Activated CD4-positive, alpha-beta T cell treated with anti-CD3 and anti-CD28 coated beads, Interleukin-2, amount 10 ng/mL, durations not matched to agents 24 days and 14 days (primary cell): Measurements from ENCODE around the gene DBNDD2. TPM values are rescaled to one million over a fixed set of nuclear protein-coding genes. Genes with fewer than 3 reads are reported as not detected.
A peak's percentile ranks its signal among the peaks of the same experiment; 100 is the strongest.

Source experiments
- DNase-seq: peaks from one replicate; pipeline ENCODE4 v3.0.0; 2022
- H3K27ac Mint-ChIP-seq: one replicate; pipeline ENCODE4 v1.8.0; 2022; ENCODE audit warnings: mild to moderate bottlenecking, mixed read lengths
- H3K27me3 Mint-ChIP-seq: one replicate; pipeline ENCODE4 v1.8.0; 2022; ENCODE audit warnings: mixed read lengths
- H3K36me3 Mint-ChIP-seq: one replicate; pipeline ENCODE4 v1.8.0; 2022; ENCODE audit warnings: low read depth, mild to moderate bottlenecking, mixed read lengths
- H3K4me1 Mint-ChIP-seq: one replicate; pipeline ENCODE4 v1.8.0; 2021; ENCODE audit warnings: mixed read lengths
- H3K4me3 Mint-ChIP-seq: one replicate; pipeline ENCODE4 v1.8.0; 2022; ENCODE audit warnings: mild to moderate bottlenecking, moderate library complexity, mixed read lengths
- H3K9me3 Mint-ChIP-seq: one replicate; pipeline ENCODE4 v1.8.0; 2021; ENCODE audit warnings: mixed read lengths
- intact Hi-C: fragments of 100-400 bp; cut with micrococcal nuclease; formaldehyde crosslinking; loops from one replicate; pipeline ENCODE4 v1.15.1; 2023
- total RNA-seq: library from RNA; stranded (reverse); gene quantifications from 2 replicates; pipeline ENCODE4 v1.2.3, GENCODE V29; 2022

DBNDD2 gene
- total RNA-seq, 1 donor from 2014 or later: 19.9 TPM

DNA sequence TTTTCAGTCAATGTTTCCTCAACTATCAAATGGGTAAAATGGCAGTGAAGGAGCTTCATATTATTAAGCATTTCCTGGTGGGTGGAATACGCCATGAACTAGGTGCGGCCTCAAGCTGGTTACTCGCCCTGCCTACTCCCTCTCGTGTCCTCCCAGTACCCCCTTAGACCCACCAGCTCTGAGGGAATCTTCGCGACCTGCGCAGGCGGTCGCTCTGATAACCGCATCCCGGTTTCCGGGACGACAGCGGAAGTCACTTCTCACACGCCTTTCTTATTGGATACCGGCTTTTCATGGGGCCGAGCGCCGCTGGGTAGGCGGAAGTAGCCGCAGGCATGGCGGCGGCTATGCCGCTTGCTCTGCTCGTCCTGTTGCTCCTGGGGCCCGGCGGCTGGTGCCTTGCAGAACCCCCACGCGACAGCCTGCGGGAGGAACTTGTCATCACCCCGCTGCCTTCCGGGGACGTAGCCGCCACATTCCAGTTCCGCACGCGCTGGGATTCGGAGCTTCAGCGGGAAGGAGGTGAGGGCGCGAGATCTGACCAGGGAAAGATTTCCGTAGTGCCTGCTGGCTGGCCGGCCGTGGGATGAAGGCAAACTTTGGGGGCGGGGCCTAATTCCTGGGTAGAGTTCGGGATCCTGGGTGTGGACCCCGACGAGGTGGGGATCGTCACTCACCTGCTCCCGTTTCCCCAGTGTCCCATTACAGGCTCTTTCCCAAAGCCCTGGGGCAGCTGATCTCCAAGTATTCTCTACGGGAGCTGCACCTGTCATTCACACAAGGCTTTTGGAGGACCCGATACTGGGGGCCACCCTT lies 7.9 kb downstream of the DBNDD2 start, which contains the start of gene PIGT:
Gene PIGT, plus strand, starts transcription at position 320 of the 816 bp plus-strand sequence. Its CDS starts 16 bp downstream, at position 336.
- H3K36me3 Mint-ChIP-seq: peaks cover 25% of the 10 kb centered on the region
- H3K27me3 Mint-ChIP-seq: no peaks in the 10 kb centered on the region
- DNase-seq: peak; percentile 97
- H3K4me1 Mint-ChIP-seq: peaks cover 29% of the 10 kb centered on the region
- H3K9me3 Mint-ChIP-seq: no peaks in the 10 kb centered on the region
- peak within 1 kb of the TSS; percentile 93 for H3K4me3 Mint-ChIP-seq
- intact Hi-C loops: loop anchor here (1.0 to 2.0 kb wide), 3 partner anchors 9 to 53 kb away; partner anchors contain the start of gene SYS1
- H3K27ac Mint-ChIP-seq: peak within 1 kb of the TSS; percentile 94

DNA sequence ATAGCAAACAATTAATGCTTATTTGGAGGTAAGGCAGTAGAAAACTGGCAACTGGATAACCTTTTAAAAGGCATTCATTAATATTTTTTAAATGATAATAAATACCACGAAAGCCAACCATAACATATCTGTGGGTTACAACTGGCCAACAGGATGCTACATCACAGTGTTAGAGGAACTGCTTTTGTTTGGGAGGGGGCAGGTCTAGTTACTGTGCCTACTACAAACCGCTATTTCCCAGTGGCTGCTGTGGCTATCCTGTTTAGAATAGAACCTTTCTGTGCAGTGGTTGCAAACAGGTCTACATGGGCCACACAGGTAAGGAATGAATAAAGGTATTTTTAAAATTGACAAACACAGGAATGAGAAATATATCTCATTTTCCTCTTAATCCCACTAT lies 8.8 kb downstream of the DBNDD2 start:
- H3K4me1 Mint-ChIP-seq: peaks cover 29% of the 10 kb centered on the region
- no peaks in the 10 kb centered on the region for H3K9me3 Mint-ChIP-seq
- peak overlapping the region; percentile 10 for H3K27ac Mint-ChIP-seq
- peaks cover 27% of the 10 kb centered on the region for H3K36me3 Mint-ChIP-seq
- H3K4me3 Mint-ChIP-seq: peak overlapping the region; percentile 93
- no peak for DNase-seq
- no peaks in the 10 kb centered on the region for H3K27me3 Mint-ChIP-seq
- intact Hi-C loops: loop anchor here (1.0 to 2.0 kb wide), 2 partner anchors 20 to 54 kb away; partner anchors contain the start of gene SYS1

DNA sequence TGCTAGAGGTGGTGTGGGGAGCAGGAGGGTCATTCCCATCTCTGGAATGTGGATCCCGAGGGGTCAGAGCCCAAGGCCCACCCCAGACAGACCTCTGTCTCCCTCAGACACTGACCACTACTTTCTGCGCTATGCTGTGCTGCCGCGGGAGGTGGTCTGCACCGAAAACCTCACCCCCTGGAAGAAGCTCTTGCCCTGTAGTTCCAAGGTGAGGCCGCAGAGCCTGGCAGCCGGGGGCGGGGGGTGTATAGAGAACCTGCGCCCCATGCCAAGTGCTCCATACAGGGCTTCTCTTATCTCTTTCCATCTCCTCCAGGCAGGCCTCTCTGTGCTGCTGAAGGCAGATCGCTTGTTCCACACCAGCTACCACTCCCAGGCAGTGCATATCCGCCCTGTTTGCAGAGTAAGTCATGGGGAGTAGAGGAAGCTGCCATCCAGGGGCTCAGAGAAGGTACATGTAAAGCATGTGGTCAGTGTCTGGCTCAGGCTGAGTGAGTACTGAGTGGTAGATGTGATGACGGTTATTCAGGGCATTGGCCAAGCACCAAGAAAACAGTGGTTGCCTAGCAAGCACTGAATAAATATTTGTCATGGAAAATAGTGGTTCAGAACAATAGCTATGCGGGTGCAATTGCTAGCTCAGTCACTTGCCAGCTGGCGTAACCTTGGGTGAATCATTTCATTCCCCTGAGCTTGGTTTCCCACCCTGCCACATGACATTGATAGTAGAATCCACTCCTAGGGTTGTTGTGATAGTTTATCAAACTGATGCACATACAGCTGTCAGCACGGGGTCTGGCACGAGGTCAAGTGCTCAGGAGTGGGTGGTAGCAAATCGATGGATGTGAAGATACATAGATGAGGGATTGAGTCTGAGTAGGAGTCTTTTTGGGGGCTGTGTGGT lies 11.4 kb downstream of the DBNDD2 start:
- intact Hi-C loops: no loop called here
- H3K27me3 Mint-ChIP-seq: no peaks in the 10 kb centered on the region
- H3K4me3 Mint-ChIP-seq: no peak overlapping the region
- peaks cover 27% of the 10 kb centered on the region for H3K4me1 Mint-ChIP-seq
- no peak for DNase-seq
- peak overlapping the region; percentile 82 for H3K27ac Mint-ChIP-seq
- peaks cover 38% of the 10 kb centered on the region for H3K36me3 Mint-ChIP-seq
- H3K9me3 Mint-ChIP-seq: no peaks in the 10 kb centered on the region

DNA sequence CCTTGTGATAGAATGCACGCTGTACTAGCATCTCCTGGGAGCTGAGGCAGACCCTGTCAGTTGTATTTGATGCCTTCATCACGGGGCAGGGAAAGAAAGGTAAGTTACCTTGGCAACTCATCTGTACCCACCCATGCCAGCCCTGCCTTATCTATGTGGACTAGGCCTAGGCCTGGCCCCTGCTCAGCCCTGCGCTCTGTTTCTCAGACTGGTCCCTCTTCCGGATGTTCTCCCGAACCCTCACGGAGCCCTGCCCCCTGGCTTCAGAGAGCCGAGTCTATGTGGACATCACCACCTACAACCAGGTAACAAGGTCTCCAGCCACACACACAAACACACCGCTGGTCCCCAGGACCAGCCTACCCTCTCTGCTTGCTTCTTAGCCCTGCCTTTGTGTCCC lies 12.0 kb downstream of the DBNDD2 start:
- H3K4me3 Mint-ChIP-seq: no peak overlapping the region
- no peak for DNase-seq
- H3K27me3 Mint-ChIP-seq: no peaks in the 10 kb centered on the region
- H3K4me1 Mint-ChIP-seq: peaks cover 25% of the 10 kb centered on the region
- peaks cover 43% of the 10 kb centered on the region for H3K36me3 Mint-ChIP-seq
- H3K27ac Mint-ChIP-seq: peak overlapping the region; percentile 48
- intact Hi-C loops: no loop called here
- no peaks in the 10 kb centered on the region for H3K9me3 Mint-ChIP-seq

DNA sequence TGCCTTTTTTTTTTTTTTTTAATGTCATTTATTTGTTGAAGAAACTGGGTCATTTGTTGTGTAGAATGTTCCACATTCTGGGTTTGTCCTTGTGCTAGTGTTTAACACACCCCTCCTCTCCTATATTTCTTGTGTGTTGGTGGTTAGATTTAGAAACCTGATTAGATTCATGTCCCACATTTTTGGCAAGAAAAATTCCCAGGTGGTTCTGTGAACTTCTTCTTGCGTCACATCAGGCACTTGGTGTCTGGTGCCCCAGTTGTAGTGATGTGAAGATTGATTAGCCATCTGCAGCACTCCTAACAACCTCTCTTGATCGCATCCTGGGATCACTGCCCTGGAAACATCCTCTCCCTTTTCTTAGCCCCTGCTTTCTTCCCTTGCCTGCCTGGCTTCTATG lies 15.6 kb downstream of the DBNDD2 start:
- no peak overlapping the region for H3K4me3 Mint-ChIP-seq
- peaks cover 49% of the 10 kb centered on the region for H3K36me3 Mint-ChIP-seq
- intact Hi-C loops: no loop called here
- no peaks in the 10 kb centered on the region for H3K27me3 Mint-ChIP-seq
- H3K4me1 Mint-ChIP-seq: peaks cover 6% of the 10 kb centered on the region
- H3K9me3 Mint-ChIP-seq: no peaks in the 10 kb centered on the region
- no peak overlapping the region for H3K27ac Mint-ChIP-seq
- no peak for DNase-seq

DNA sequence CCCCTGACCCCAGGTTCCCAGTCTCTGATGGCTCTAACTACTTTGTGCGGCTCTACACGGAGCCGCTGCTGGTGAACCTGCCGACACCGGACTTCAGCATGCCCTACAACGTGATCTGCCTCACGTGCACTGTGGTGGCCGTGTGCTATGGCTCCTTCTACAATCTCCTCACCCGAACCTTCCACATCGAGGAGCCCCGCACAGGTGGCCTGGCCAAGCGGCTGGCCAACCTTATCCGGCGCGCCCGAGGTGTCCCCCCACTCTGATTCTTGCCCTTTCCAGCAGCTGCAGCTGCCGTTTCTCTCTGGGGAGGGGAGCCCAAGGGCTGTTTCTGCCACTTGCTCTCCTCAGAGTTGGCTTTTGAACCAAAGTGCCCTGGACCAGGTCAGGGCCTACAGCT lies 17.5 kb downstream of the DBNDD2 start:
- no peaks in the 10 kb centered on the region for H3K9me3 Mint-ChIP-seq
- H3K27me3 Mint-ChIP-seq: no peaks in the 10 kb centered on the region
- no peak overlapping the region for H3K4me3 Mint-ChIP-seq
- intact Hi-C loops: no loop called here
- peaks cover 40% of the 10 kb centered on the region for H3K36me3 Mint-ChIP-seq
- no peak for DNase-seq
- H3K4me1 Mint-ChIP-seq: no peaks in the 10 kb centered on the region
- H3K27ac Mint-ChIP-seq: no peak overlapping the region

DNA sequence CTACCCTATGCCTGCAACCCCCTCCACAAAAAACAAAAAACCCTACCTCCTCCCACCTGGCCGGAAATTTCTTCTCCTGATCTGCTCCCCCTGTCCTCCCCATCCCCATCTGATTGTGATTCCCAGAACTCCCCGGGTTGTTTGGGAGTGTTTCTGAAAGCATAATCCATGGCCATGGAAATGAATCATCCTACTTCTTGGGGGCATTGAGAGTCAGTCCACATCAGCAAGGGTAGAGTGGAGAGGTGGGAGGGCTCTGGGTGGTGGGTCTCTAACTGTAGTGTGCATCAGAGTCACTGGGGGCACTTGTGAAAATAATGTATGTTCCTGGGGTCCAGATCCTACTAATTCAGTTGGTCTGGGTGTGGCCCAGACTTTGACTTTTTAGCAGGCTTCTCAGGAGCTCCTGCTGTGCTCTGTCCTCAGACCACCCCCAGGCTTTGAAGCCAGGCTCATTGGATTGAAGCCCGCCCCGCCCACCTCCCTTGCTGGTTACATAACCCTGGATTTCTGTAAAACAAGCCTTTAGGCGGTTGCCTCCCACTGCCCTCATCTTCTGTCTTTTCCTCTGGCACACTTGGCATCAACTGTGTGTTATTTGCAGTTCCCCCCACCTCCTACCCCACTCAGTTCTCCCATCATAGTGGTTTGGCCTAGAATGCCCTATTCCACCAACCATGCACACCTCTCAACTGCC lies 18.4 kb downstream of the DBNDD2 start:
- Mint-ChIP-seq H3K9me3 (no peaks in the 10 kb centered on the region), H3K4me1 (no peaks in the 10 kb centered on the region), H3K36me3 (peaks cover 35% of the 10 kb centered on the region), H3K27ac (no peak overlapping the region), H3K4me3 (no peak overlapping the region), H3K27me3 (no peaks in the 10 kb centered on the region)
- intact Hi-C loops: no loop called here
- no peak for DNase-seq

DNA sequence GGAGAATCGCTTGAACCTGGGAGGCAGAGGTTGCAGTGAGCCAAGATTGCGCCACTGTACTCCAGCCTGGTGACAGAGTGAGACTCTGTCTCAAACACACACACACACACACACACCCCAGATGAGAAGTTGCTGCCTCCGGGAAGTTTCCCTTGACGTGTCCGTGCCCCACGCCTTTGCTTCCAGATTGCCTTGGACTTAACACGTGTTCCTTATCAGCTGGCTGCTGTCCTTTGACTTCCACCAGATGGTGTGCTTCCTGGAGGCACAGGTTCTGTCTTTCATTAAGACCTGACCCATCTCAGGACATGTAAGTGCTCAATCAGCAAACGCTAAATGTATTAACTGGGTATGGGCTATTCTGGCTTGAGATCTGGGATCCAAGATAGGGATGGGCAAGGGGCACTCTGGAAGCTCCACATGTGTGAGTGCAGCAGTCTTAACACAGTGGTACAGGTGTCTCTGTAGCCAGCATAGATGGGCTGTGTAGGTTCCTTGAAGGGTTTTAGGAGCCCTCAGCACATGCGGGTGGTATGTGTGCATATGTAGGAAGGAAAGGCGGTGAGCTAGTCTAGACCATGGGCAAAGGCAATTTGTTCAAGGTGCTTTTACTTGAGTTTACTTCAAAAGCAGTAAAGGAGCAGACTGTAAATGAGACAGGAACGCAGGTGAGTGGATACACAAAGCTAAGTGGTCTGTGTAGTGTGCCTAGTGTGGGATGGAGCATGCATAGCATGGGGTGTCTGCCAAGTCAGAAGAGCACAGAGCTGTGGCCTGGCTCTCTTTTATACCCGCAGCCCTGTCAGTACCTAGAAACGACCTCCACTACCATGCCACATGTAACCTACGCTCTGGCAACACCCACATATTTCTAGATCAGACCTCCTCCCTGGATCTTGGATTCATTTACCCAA lies 19.4 kb downstream of the DBNDD2 start:
- H3K4me3 Mint-ChIP-seq: no peak overlapping the region
- H3K27ac Mint-ChIP-seq: no peak overlapping the region
- peaks cover 30% of the 10 kb centered on the region for H3K36me3 Mint-ChIP-seq
- intact Hi-C loops: no loop called here
- DNase-seq: no peak
- peaks cover 6% of the 10 kb centered on the region for H3K4me1 Mint-ChIP-seq
- no peaks in the 10 kb centered on the region for H3K27me3 Mint-ChIP-seq
- H3K9me3 Mint-ChIP-seq: no peaks in the 10 kb centered on the region

DNA sequence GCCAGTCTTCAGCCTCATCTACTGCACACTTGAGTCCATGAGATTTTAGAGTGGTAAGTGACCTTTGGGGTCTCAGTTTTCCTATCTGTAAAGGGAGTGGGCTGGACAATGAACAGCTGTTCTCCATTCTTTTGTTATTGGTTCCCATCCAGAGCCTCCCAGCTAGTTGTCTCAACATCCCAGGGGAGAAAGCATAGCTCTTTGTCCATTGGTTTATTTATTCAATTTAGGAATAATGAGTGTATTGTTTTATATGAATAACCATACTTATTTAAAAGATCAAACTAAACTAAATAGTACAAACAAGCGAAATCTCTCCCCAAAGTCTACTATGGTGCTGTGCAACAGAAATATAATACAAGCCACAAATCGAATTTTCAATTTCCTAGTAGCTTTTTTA lies 21.5 kb downstream of the DBNDD2 start:
- Mint-ChIP-seq H3K36me3 (peaks cover 26% of the 10 kb centered on the region), H3K4me1 (peaks cover 9% of the 10 kb centered on the region), H3K27me3 (no peaks in the 10 kb centered on the region), H3K9me3 (no peaks in the 10 kb centered on the region), H3K4me3 (no peak overlapping the region), H3K27ac (no peak overlapping the region)
- no peak for DNase-seq
- intact Hi-C loops: no loop called here

DNA sequence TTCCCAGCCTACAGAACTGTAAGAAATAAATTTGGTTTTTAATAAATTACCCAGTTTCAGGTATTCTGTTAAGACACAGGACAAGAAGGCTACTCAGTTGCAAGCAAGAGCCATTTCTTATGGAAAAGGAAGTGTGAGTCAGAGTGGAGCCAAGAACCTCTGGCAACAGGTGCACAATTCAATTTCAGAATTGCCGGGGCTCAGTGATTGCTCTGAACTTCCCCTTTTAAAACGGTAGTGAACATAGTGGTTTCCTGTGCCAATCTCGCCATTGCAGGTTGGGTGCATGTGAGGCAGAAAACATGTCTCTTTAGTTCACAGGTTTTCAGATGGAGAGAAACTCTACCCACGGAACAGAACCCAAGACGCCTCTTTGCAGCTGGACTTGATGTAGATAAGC lies 24.2 kb downstream of the DBNDD2 start:
- H3K4me1 Mint-ChIP-seq: peaks cover 17% of the 10 kb centered on the region
- H3K27ac Mint-ChIP-seq: no peak overlapping the region
- intact Hi-C loops: no loop called here
- peak; percentile 65 for DNase-seq
- peaks cover 11% of the 10 kb centered on the region for H3K36me3 Mint-ChIP-seq
- no peak overlapping the region for H3K4me3 Mint-ChIP-seq
- no peaks in the 10 kb centered on the region for H3K27me3 Mint-ChIP-seq
- no peaks in the 10 kb centered on the region for H3K9me3 Mint-ChIP-seq

DNA sequence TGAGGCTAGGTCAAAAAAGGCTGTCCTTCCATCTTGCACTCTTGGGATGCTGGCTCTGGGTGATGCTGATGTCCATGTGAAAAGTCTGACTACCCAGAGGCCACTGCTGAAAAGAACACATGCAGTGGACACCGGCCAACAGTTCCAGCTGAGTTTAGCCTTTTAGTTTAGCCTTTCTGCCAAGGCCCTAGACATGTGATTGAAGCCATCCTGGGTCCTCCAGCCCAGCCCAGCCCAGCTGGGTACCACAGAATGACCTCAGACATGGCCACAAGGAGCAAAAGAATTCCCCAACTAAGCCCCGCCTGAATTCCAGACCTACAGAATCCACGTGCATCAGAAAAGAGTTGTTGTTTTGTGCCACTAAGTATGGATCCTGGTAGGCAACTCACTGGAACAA lies 25.2 kb downstream of the DBNDD2 start:
- Mint-ChIP-seq H3K36me3 (peaks cover 11% of the 10 kb centered on the region), H3K27me3 (no peaks in the 10 kb centered on the region), H3K4me3 (no peak overlapping the region), H3K27ac (peak overlapping the region; percentile 29), H3K4me1 (peaks cover 17% of the 10 kb centered on the region), H3K9me3 (no peaks in the 10 kb centered on the region)
- no peak for DNase-seq
- intact Hi-C loops: no loop called here

DNA sequence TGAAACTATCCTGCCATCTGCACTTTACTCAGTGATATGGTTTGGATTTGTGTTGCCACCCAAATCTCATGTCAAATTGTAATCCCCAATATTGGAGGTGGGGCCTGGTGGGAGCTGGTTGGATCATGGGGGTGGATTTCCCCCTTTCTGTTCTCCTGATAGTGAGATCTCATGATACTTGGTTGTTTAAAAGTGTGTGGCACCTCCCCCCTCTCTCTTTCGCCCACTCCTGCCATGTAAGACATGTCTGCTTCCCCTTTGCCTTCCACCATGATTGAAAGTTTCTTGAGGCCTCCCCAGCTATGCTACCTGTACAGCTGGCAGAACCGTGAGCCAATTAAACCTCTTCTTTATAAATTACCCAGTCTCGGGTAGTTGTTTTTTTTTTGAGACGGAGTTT lies 25.9 kb downstream of the DBNDD2 start:
- no peaks in the 10 kb centered on the region for H3K9me3 Mint-ChIP-seq
- DNase-seq: no peak
- H3K27ac Mint-ChIP-seq: no peak overlapping the region
- H3K4me1 Mint-ChIP-seq: peaks cover 17% of the 10 kb centered on the region
- no peak overlapping the region for H3K4me3 Mint-ChIP-seq
- H3K36me3 Mint-ChIP-seq: peaks cover 11% of the 10 kb centered on the region
- H3K27me3 Mint-ChIP-seq: no peaks in the 10 kb centered on the region
- intact Hi-C loops: no loop called here
